H1 (cell line): Measurements from ENCODE around the gene GPR17. TPM values are rescaled to one million over a fixed set of nuclear protein-coding genes. Genes with fewer than 3 reads are reported as not detected.

Experiments
- CTCF ChIA-PET: fragments of 300-600 bp; sonication (Branson Sonifier 250); formaldehyde crosslinking; loops from one replicate; lab custom pipeline; 2021; ENCODE audit not compliant: partially characterized antibody; lab: Charles Lee
- POLR2A ChIA-PET: fragments of 300-600 bp; sonication (Branson Sonifier 250); formaldehyde crosslinking; loops from one replicate; lab custom pipeline; 2021; ENCODE audit warnings: inconsistent platforms; ENCODE audit not compliant: partially characterized antibody; lab: Charles Lee
- DNase-seq, 2 experiments: peaks; one replicate each; pipeline versions ENCODE4 v3.0.0 to v3.0.0-alpha.2; 2010 to 2022; ENCODE audit warnings: low spot score in 2 of 2, low read depth in 1 of 2, mixed read lengths in 1 of 2
- FAIRE-seq: peaks from 2 replicates; lab custom pipeline; 2011; peaks lifted over from hg19 to GRCh38; lab: Jason Lieb, UNC
- H2AFZ ChIP-seq: 2 replicates; pipeline ENCODE4 v1.8.1; 2012; ENCODE audit warnings: low read length, inconsistent platforms
- H2AK5ac ChIP-seq: 2 replicates; pipeline ENCODE4 v1.6.1; 2013; ENCODE audit warnings: low read depth, low read length
- H2BK120ac ChIP-seq: replicated peaks from 2 replicates; pipeline ENCODE3; 2013; ENCODE audit warnings: low read depth, low read length, inconsistent platforms
- H2BK12ac ChIP-seq: 2 replicates; pipeline ENCODE4 v1.6.1; 2013; ENCODE audit warnings: low read depth, low read length
- H2BK15ac ChIP-seq: 2 replicates; pipeline ENCODE4 v1.6.1; 2013; ENCODE audit warnings: low read length
- H2BK20ac ChIP-seq: 2 replicates; pipeline ENCODE4 v1.6.1; 2013; ENCODE audit warnings: low read length
- H2BK5ac ChIP-seq: 2 replicates; pipeline ENCODE4 v1.6.1; 2013; ENCODE audit warnings: low read depth, low read length
- H3K14ac ChIP-seq: 2 replicates; pipeline ENCODE4 v1.6.1; 2013; ENCODE audit warnings: inconsistent platforms; ENCODE audit not compliant: insufficient read length
- H3K18ac ChIP-seq: 2 replicates; pipeline ENCODE4 v1.6.1; 2013; ENCODE audit warnings: low read length; ENCODE audit errors: extremely low read depth
- H3K23ac ChIP-seq: 2 replicates; pipeline ENCODE4 v1.6.1; 2013; ENCODE audit warnings: inconsistent platforms; ENCODE audit not compliant: insufficient read length
- H3K23me2 ChIP-seq: 2 replicates; pipeline ENCODE4 v1.6.1; 2013; ENCODE audit warnings: low read depth, low read length
- H3K27ac ChIP-seq: 2 replicates; pipeline ENCODE4 v1.6.1; 2011; ENCODE audit warnings: low read depth, low read length, inconsistent platforms
- H3K27me3 ChIP-seq, 4 experiments: replicated peaks in 1 of 4; 1 replicate in 1 of 4; 2 replicates in 3 of 4; pipeline versions ENCODE4 v1.6.1 to v1.8.1; 2011 to 2013; ENCODE audit warnings: low read length in 3 of 4, mild to moderate bottlenecking in 3 of 4, inconsistent platforms in 2 of 4, mixed read lengths in 2 of 4, moderate library complexity in 1 of 4; ENCODE audit not compliant: control insufficient read depth in 3 of 4, insufficient read depth in 3 of 4; ENCODE audit errors: extremely low read depth in 1 of 4
- H3K36me3 ChIP-seq, 4 experiments: 2 replicates each; pipeline versions ENCODE4 v1.6.1 to v1.8.1; 2011 to 2013; ENCODE audit warnings: mild to moderate bottlenecking in 4 of 4, low read length in 3 of 4, moderate library complexity in 2 of 4, control low read depth in 1 of 4, inconsistent platforms in 1 of 4; ENCODE audit not compliant: insufficient read depth in 4 of 4, control insufficient read depth in 2 of 4
- H3K4ac ChIP-seq: replicated peaks from 2 replicates; pipeline ENCODE3; 2013; ENCODE audit warnings: low read length, low read depth, mixed read lengths, inconsistent platforms; ENCODE audit not compliant: insufficient read length
- H3K4me1 ChIP-seq, 4 experiments: replicated peaks in 1 of 4; 1 replicate in 1 of 4; 2 replicates in 3 of 4; pipeline versions ENCODE4 v1.6.1 to v1.8.1; 2011 to 2013; ENCODE audit warnings: low read length in 3 of 4, inconsistent platforms in 2 of 4, mixed read lengths in 1 of 4; ENCODE audit not compliant: insufficient read depth in 4 of 4, control insufficient read depth in 3 of 4
- H3K4me2 ChIP-seq, 2 experiments: 2 replicates each; pipeline versions ENCODE4 v1.6.1 to v1.8.1; 2011 to 2013; ENCODE audit warnings: low read depth in 2 of 2, low read length in 2 of 2, control low read depth in 1 of 2, inconsistent platforms in 1 of 2, mild to moderate bottlenecking in 1 of 2; ENCODE audit not compliant: insufficient read depth in 1 of 2
- H3K4me3 ChIP-seq, 4 experiments: fragments of 200-600, 300-600 bp in 1 of 4; sonication (generic), shearing (Covaris generic), sonication (Bioruptor Twin) in 1 of 4; 2 replicates each; pipeline versions ENCODE4 v1.5.1 to v1.8.1; 2011 to 2016; ENCODE audit warnings: low read length in 4 of 4, low read depth in 3 of 4, control low read depth in 2 of 4, inconsistent platforms in 2 of 4, mild to moderate bottlenecking in 2 of 4, mixed read lengths in 1 of 4, moderate library complexity in 1 of 4; ENCODE audit not compliant: insufficient read depth in 2 of 4; ENCODE audit errors: extremely low read depth in 1 of 4
- H3K56ac ChIP-seq: replicated peaks from 2 replicates; pipeline ENCODE3; 2013; ENCODE audit warnings: low read depth, mild to moderate bottlenecking, mixed read lengths, low read length, inconsistent platforms; ENCODE audit not compliant: insufficient read length
- H3K79me1 ChIP-seq: 2 replicates; pipeline ENCODE4 v1.6.1; 2013; ENCODE audit warnings: low read depth, low read length, control low read depth
- H3K79me2 ChIP-seq, 2 experiments: 2 replicates each; pipeline versions ENCODE4 v1.6.1 to v1.8.1; 2012 to 2013; ENCODE audit warnings: low read length in 2 of 2, mild to moderate bottlenecking in 2 of 2, inconsistent platforms in 1 of 2; ENCODE audit not compliant: insufficient read depth in 2 of 2, control insufficient read depth in 1 of 2
- H3K9ac ChIP-seq, 4 experiments: replicated peaks in 1 of 4; 1 replicate in 1 of 4; 2 replicates in 3 of 4; pipeline versions ENCODE4 v1.6.1 to v1.8.1; 2011 to 2013; ENCODE audit warnings: low read depth in 3 of 4, low read length in 3 of 4, control low read depth in 2 of 4, mild to moderate bottlenecking in 2 of 4, moderate library complexity in 2 of 4, inconsistent platforms in 1 of 4; ENCODE audit errors: extremely low read depth in 1 of 4
- H3K9me3 ChIP-seq, 2 experiments: 2 replicates each; pipeline versions ENCODE4 v1.6.1 to v1.8.1; 2012 to 2013; ENCODE audit warnings: mild to moderate bottlenecking in 2 of 2, moderate library complexity in 2 of 2, control low read depth in 1 of 2, inconsistent platforms in 1 of 2, low read depth in 1 of 2, low read length in 1 of 2, mixed read lengths in 1 of 2; ENCODE audit not compliant: insufficient read depth in 2 of 2
- H4K20me1 ChIP-seq, 2 experiments: replicated peaks in 1 of 2; 2 replicates each; pipeline versions ENCODE3 to v1.8.1; 2011 to 2013; ENCODE audit warnings: inconsistent platforms in 2 of 2, low read length in 2 of 2, mild to moderate bottlenecking in 1 of 2; ENCODE audit not compliant: insufficient read depth in 2 of 2, control insufficient read depth in 1 of 2
- H4K5ac ChIP-seq: 2 replicates; pipeline ENCODE4 v1.6.1; 2013; ENCODE audit warnings: low read length, low read depth, mixed read lengths, inconsistent platforms; ENCODE audit not compliant: insufficient read length
- H4K8ac ChIP-seq: 2 replicates; pipeline ENCODE4 v1.8.0; 2013; ENCODE audit warnings: mild to moderate bottlenecking, moderate library complexity, low read length, inconsistent platforms; ENCODE audit not compliant: insufficient read depth; ENCODE audit errors: extremely low read depth
- H4K91ac ChIP-seq: replicated peaks from 2 replicates; pipeline ENCODE3; 2013; ENCODE audit warnings: low read length, mixed read lengths, inconsistent platforms; ENCODE audit not compliant: insufficient read length
- CREB1 ChIP-seq: IDR thresholded peaks from 2 replicates; pipeline ENCODE4 v1.6.1; 2012; ENCODE audit warnings: inconsistent platforms
- PHF8 ChIP-seq: fragments of 200-600 bp; sonication (generic); conservative IDR thresholded peaks from 2 replicates; pipeline ENCODE4 v1.7.1; 2012; ENCODE audit warnings: low read depth, mild to moderate bottlenecking, inconsistent platforms, low read length, moderate library complexity
- SIRT6 ChIP-seq: IDR thresholded peaks from one replicate; pipeline ENCODE4 v1.7.1; 2012; ENCODE audit warnings: low read length, inconsistent platforms
- TCF12 ChIP-seq: IDR thresholded peaks from 2 replicates; pipeline ENCODE4 v1.6.1; 2011; ENCODE audit warnings: low read depth, mild to moderate bottlenecking, low read length
- WGBS, 2 experiments: shearing (Covaris generic) in 1 of 2; methylation state at CpG; one replicate each; pipeline versions ENCODE4 v1.1.6 to v1.1.7; 2013 to 2015; ENCODE audit warnings: low lambda C conversion rate in 2 of 2, mixed read lengths in 2 of 2, inconsistent platforms in 1 of 2, low coverage in 1 of 2, missing lambda C conversion rate in 1 of 2; ENCODE audit not compliant: insufficient replicate concordance in 2 of 2, insufficient coverage in 1 of 2, insufficient read length in 1 of 2; ENCODE audit errors: extremely low coverage in 1 of 2, missing lambda C conversion rate in 1 of 2; 5-methylcytosine and 5-hydroxymethylcytosine counted together
- polyA plus RNA-seq, 7 experiments: library from polyadenylated mRNA; depleted of rRNA in 3 of 7; stranded (reverse) in 5 of 7; unstranded in 2 of 7; fragments of >200 nt in 5 of 7; fragments of 200-250 nt in 2 of 7; gene quantifications; 1 replicate in 5 of 7; 2 replicates in 1 of 7; 4 replicates in 1 of 7; pipeline versions ENCODE4 v1.2.1 to v1.2.3, GENCODE V29; 2011 to 2013; ENCODE audit warnings: missing spikeins in 2 of 7, mixed read lengths in 2 of 7
- total RNA-seq: library from RNA; stranded (reverse); fragmentation: NEBNext Ultra II Directional; extraction: Animal tissue kit (Norgen Biotek cat#: 25700); gene quantifications from 2 replicates; pipeline ENCODE4 v1.2.1, GENCODE V29; 2021

GPR17 gene
- total and polyA plus RNA-seq, 2 of the 8 experiments (the other 6 are each of a cell fraction or from before 2014, with no cell fraction given) = 0.03 TPM; not detected in 1

GRCh38 chr2:127697482-127698180, 51.7 kb downstream of the GPR17 start:
- Histone ChIP-seq H2BK5ac (no peak overlapping the region), H3K79me1 (no peaks in the 10 kb centered on the region), H2AK5ac (no peak overlapping the region), H2AFZ (no peak overlapping the region), H3K4ac (no peak overlapping the region), H3K14ac (no peak overlapping the region), H3K23me2 (peaks cover 6% of the 10 kb centered on the region), H4K20me1 (peaks cover 0 to 5% of the 10 kb centered on the region in 2 experiments), H3K23ac (no peak overlapping the region), H2BK12ac (no peak overlapping the region), H2BK15ac (no peak overlapping the region), H3K9me3 (no peaks in the 10 kb centered on the region), H3K9ac (no peak overlapping the region), H2BK120ac (no peak overlapping the region), H3K79me2 (peaks cover 0 to under 1% of the 10 kb centered on the region in 2 experiments; a peak in 1 of 4 replicates), H4K5ac (no peak overlapping the region), H2BK20ac (no peak overlapping the region), H3K36me3 (no peaks in the 10 kb centered on the region), H3K4me3 (no peak overlapping the region), H3K18ac (no peak overlapping the region), H3K56ac (no peak overlapping the region), H3K27me3 (peaks cover 0 to 8% (median 5%) of the 10 kb centered on the region in 4 experiments; a peak in 3 of 7 replicates), H3K4me1 (peaks cover 0 to 4% (median 2%) of the 10 kb centered on the region in 4 experiments; a peak in 5 of 7 replicates), H3K4me2 (no peak overlapping the region), H3K27ac (no peak overlapping the region), H4K91ac (no peak overlapping the region), H4K8ac (no peak overlapping the region)
- ChIA-PET POLR2A (interaction anchor here (0.6 to 1.1 kb wide), 2 partner anchors 9 to 22 kb away, joined by 3 read pairs; partner anchors contain the start of gene LIMS2), CTCF (interaction anchor here (1.0 to 5.6 kb wide), 13 partner anchors 11 to 178 kb away, joined by 3 to 40 read pairs (median 13); partner anchors contain the start of gene LIMS2)
- no peak for FAIRE-seq
- WGBS, 2 experiments = 89% methylated on average over 21 of the region's 21 CpGs; no CpG with 5 or more reads in 1 of the 2 experiments
- DNase-seq = no peak
- TF ChIP-seq PHF8 = no peak
- TF ChIP-seq TCF12 = no peak
- TF ChIP-seq SIRT6 = no peak
- no peak for TF ChIP-seq CREB1
